Smooth muscle cell (in vitro differentiated cells): ENCODE measurements around the gene NLRC3. TPM values are rescaled to one million over a fixed set of nuclear protein-coding genes. Genes with fewer than 3 reads are reported as not detected.

Experiments used
- DNase-seq: peaks from one replicate; lab custom pipeline; 2025; ENCODE audit not compliant: unreplicated experiment; lab: John Stamatoyannopoulos, UW
- H2AFZ ChIP-seq: fragments of 200-600 bp; sonication (generic); 2 replicates; pipeline ENCODE4 v1.6.0; 2016; ENCODE audit warnings: antibody characterized with exemption, low read depth, mild to moderate bottlenecking
- H3F3A ChIP-seq: fragments of 200-600 bp; sonication (generic); 2 replicates; pipeline ENCODE4 v1.6.0; 2017; ENCODE audit warnings: antibody characterized with exemption, low read depth
- H3K27ac ChIP-seq: fragments of 200-600 bp; sonication (generic); 2 replicates; pipeline ENCODE4 v1.5.1; 2016; ENCODE audit warnings: low read depth, mild to moderate bottlenecking
- H3K27me3 ChIP-seq: fragments of 200-600 bp; sonication (generic); 2 replicates; pipeline ENCODE4 v1.6.1; 2016; ENCODE audit warnings: low read depth, mild to moderate bottlenecking
- H3K36me3 ChIP-seq: fragments of 200-600 bp; sonication (generic); 2 replicates; pipeline ENCODE4 v1.5.1; 2016; ENCODE audit warnings: low read depth
- H3K4me1 ChIP-seq: fragments of 200-600 bp; sonication (generic); 2 replicates; pipeline ENCODE4 v1.5.1; 2016; ENCODE audit warnings: low read depth
- H3K4me2 ChIP-seq: fragments of 200-600 bp; sonication (generic); 2 replicates; pipeline ENCODE4 v1.6.0; 2016; ENCODE audit warnings: mild to moderate bottlenecking
- H3K4me3 ChIP-seq: fragments of 200-600 bp; sonication (generic); 2 replicates; pipeline ENCODE4 v1.5.1; 2016; ENCODE audit warnings: mild to moderate bottlenecking
- H3K79me2 ChIP-seq: fragments of 200-600 bp; sonication (generic); 2 replicates; pipeline ENCODE4 v1.6.0; 2016; ENCODE audit warnings: low read depth, mild to moderate bottlenecking
- H3K9ac ChIP-seq: fragments of 200-600 bp; sonication (generic); 2 replicates; pipeline ENCODE4 v1.6.0; 2016; ENCODE audit warnings: low read depth
- H3K9me3 ChIP-seq: fragments of 200-600 bp; sonication (generic); replicated peaks from 2 replicates; pipeline ENCODE4 v1.5.1; 2016; ENCODE audit warnings: low read depth
- H4K20me1 ChIP-seq: fragments of 200-600 bp; sonication (generic); 2 replicates; pipeline ENCODE4 v1.6.0; 2016; ENCODE audit warnings: low read depth
- WGBS: methylation state at CpG from one replicate; pipeline ENCODE4 v1.1.7; 2016; ENCODE audit warnings: low lambda C conversion rate; 5-methylcytosine and 5-hydroxymethylcytosine counted together
- polyA plus RNA-seq: library from polyadenylated mRNA; unstranded; fragments of >200 nt; fragmentation: Nextera tagmentation; extraction: Ambion mirVana; gene quantifications from 2 replicates; pipeline ENCODE4 v1.2.1, GENCODE V29; 2016
- total RNA-seq: library from RNA; depleted of rRNA; stranded (reverse); fragments of >200 nt; gene quantifications from 2 replicates; pipeline ENCODE4 v1.2.3, GENCODE V29; 2014
- TF ChIP-seq, protein P1 (sequence below): fragments of 200-600 bp; sonication (generic); IDR thresholded peaks from 2 replicates; pipeline ENCODE4 v1.5.1; 2017; ENCODE audit warnings: borderline replicate concordance, mild to moderate bottlenecking, antibody characterized with exemption; ENCODE audit not compliant: insufficient read depth, poor library complexity, severe bottlenecking

NLRC3 gene
- total and polyA plus RNA-seq, 2 experiments from 2014 or later, result 0.02 TPM; not detected in 1

DNA sequence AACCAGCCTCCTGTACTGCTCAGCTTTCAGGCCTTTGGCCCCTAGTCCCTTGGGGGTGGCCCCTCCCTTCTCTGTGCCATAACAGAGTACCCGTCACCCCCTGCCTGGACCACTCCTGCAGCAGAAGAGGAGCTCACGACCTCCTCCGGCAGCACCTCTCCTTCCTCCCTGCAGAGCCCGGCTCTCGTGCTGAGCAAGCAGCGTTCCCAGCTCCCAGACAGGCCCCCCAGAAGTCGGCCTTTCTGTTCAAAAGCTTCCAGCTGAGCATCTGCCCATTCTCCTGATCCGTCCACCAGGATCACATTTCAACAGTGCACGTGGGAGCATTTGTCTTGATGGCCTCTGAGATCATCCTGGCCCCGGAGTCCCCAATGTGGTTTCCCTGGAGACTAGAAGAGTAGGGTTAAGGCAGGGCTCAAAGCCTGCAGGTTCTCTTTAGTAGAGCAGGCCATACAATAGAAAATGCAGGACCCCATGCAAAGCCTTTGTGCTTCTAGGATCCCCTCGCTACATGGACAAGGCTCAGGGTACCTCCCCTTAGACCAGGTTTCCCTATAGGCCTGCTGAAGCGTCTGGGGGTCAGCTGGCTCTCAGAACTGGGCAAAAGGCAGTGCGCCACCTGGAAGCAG lies 35.6 kb downstream of the NLRC3 start:
- 88% methylated on average over 13 of the region's 13 CpGs for WGBS
- H3K27me3 ChIP-seq, result no peaks in the 10 kb centered on the region
- H3K4me1 ChIP-seq, result no peaks in the 10 kb centered on the region
- H3K4me2 ChIP-seq, result no peak overlapping the region
- H3K9me3 ChIP-seq, result no peaks in the 10 kb centered on the region
- H3K4me3 ChIP-seq, result no peak overlapping the region
- DNase-seq, result no peak
- H3K27ac ChIP-seq, result no peak overlapping the region
- TF ChIP-seq, protein P1, sequence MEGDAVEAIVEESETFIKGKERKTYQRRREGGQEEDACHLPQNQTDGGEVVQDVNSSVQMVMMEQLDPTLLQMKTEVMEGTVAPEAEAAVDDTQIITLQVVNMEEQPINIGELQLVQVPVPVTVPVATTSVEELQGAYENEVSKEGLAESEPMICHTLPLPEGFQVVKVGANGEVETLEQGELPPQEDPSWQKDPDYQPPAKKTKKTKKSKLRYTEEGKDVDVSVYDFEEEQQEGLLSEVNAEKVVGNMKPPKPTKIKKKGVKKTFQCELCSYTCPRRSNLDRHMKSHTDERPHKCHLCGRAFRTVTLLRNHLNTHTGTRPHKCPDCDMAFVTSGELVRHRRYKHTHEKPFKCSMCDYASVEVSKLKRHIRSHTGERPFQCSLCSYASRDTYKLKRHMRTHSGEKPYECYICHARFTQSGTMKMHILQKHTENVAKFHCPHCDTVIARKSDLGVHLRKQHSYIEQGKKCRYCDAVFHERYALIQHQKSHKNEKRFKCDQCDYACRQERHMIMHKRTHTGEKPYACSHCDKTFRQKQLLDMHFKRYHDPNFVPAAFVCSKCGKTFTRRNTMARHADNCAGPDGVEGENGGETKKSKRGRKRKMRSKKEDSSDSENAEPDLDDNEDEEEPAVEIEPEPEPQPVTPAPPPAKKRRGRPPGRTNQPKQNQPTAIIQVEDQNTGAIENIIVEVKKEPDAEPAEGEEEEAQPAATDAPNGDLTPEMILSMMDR, result no peak
- H3K79me2 ChIP-seq, result no peaks in the 10 kb centered on the region
- H3K36me3 ChIP-seq, result peaks cover 4% of the 10 kb centered on the region
- no peak overlapping the region for H3K9ac ChIP-seq
- no peaks in the 10 kb centered on the region for H4K20me1 ChIP-seq
- H2AFZ ChIP-seq, result no peak overlapping the region
- no peaks in the 10 kb centered on the region for H3F3A ChIP-seq

DNA sequence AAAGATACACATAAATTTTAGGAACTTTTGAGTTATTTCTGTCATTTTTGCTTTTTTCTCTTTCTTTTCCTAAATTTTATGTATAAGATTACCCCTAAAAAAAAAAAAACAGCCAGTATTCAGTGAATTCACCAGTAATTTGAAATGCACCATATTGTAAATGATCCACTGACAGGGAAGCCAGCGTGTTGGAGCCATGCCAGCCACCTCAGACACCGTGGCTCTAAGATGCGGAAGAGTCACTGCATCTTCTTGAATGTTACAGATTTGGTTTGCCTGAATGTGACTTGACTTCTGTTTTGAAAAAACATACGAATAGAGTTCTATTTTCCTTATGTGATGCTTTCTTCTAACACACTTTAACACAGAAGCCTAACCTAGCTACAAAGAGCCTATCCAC lies 39.0 kb downstream of the NLRC3 start:
- Histone ChIP-seq H3K27me3 (no peaks in the 10 kb centered on the region), H3K36me3 (peaks cover 6% of the 10 kb centered on the region), H3K4me2 (no peak overlapping the region), H4K20me1 (no peaks in the 10 kb centered on the region), H3K27ac (no peak overlapping the region), H3K4me1 (no peaks in the 10 kb centered on the region), H3K4me3 (no peak overlapping the region), H3K79me2 (no peaks in the 10 kb centered on the region), H3F3A (no peaks in the 10 kb centered on the region), H3K9me3 (no peaks in the 10 kb centered on the region), H2AFZ (no peak overlapping the region), H3K9ac (no peak overlapping the region)
- DNase-seq, result no peak
- WGBS, result 93% methylated on average over 4 of the region's 4 CpGs
- TF ChIP-seq, protein P1, result no peak

DNA sequence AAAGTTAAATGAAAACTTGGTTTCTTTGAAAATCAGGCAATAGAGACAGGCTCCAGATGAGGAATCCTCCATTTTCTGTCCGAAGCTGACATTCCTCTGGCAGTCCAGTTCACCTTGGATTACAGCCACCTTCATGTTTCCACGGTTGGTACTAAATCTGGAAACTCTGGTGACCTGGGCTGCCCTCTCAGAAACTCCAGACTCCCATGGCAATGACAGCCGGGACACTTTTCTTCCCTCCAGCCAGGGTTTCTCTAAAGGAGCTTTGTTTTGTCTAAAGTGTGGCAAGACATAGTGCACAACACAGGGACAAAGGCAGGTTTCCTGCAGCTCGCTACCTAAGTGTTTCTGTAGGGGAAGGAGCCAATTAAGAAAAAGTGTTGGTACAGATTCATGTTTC lies 40.4 kb downstream of the NLRC3 start:
- Histone ChIP-seq H3K36me3 (peaks cover 6% of the 10 kb centered on the region), H3K9ac (no peak overlapping the region)

More for the DNA sequence above, 40.4 kb downstream of the NLRC3 start:
- H3K9me3 ChIP-seq, result no peaks in the 10 kb centered on the region
- no peaks in the 10 kb centered on the region for H4K20me1 ChIP-seq
- H3K4me1 ChIP-seq, result no peaks in the 10 kb centered on the region
- no peak overlapping the region for H2AFZ ChIP-seq
- H3K27me3 ChIP-seq, result no peaks in the 10 kb centered on the region
- no peaks in the 10 kb centered on the region for H3K79me2 ChIP-seq
- no peaks in the 10 kb centered on the region for H3F3A ChIP-seq
- 94% methylated on average over 4 of the region's 4 CpGs for WGBS
- H3K4me3 ChIP-seq, result no peak overlapping the region
- no peak overlapping the region for H3K4me2 ChIP-seq
- H3K27ac ChIP-seq, result no peak overlapping the region
- TF ChIP-seq, protein P1, result no peak
- DNase-seq, result no peak
